GM19240 (cell line): ENCODE results near the gene DCHS1.
A peak's percentile ranks its signal among the peaks of the same experiment; 100 is the strongest.

Experiments used
- DNase-seq: peaks from one replicate; pipeline ENCODE4 v3.0.0; 2011; ENCODE audit warnings: low spot score; ENCODE audit not compliant: insufficient read length

Gene DCHS1

GRCh38 chr11:6612213-6613041 is 43.2 kb downstream of the DCHS1 start, which contains the start of gene TAF10:
Gene TAF10, minus strand, starts transcription at chr11:6612216. Its CDS starts 27 bp downstream, at chr11:6612189.
- DNase-seq, result peak; percentile 69

DNA sequence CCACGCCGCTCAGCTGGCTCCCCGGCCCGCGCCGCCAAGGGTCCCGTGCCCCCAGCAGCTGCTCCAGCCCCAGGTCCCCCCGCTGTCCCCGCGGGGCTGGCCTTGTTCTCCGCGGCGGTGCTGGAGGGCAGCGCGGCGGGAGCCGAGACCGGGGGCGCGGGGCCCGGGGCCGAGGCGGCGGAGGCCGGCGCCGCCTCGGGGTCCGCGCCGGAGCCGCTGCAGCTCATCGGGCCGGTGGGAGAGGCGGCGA is 43.7 kb downstream of the DCHS1 start:
- DNase-seq, result no peak

GRCh38 chr11:6611092-6611962 is 44.3 kb downstream of the DCHS1 start:
- no peak for DNase-seq

GRCh38 chr11:6610591-6610990 is 45.0 kb downstream of the DCHS1 start:
- DNase-seq, result no peak

GRCh38 chr11:6609502-6610015 is 46.0 kb downstream of the DCHS1 start:
- no peak for DNase-seq

DNA sequence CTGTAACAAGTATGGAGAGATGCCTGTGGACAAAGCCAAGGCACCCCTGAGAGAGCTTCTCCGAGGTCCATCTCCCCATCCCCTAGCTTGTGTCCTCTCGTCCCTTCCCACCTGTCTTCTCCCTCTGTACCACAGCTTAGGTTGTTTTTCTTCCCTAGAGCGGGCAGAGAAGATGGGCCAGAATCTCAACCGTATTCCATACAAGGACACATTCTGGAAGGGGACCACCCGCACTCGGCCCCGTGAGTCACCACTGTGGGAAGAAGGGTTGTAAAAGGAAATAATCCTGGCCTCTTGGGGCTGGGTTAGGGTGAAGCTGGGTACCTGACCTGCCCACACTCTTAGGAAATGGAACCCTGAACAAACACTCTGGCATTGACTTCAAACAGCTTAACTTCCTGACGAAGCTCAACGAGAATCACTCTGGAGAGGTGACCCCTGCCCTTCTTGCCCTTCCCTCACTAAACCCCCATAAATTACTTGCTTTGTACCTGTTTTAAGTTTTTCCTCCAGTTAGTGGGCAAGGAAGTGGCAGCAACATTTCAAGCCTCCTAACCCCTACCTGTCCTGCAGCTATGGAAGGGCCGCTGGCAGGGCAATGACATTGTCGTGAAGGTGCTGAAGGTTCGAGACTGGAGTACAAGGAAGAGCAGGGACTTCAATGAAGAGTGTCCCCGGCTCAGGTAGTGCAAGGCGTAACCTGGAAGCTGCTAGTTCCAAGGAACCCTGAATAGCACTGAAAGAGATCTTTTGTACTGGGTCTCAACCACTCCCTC is 46.7 kb downstream of the DCHS1 start:
- no peak for DNase-seq

- DNase-seq, result no peak
Observed at GRCh38 chr11:6608011-6608410, 47.6 kb downstream of the DCHS1 start.

DNA sequence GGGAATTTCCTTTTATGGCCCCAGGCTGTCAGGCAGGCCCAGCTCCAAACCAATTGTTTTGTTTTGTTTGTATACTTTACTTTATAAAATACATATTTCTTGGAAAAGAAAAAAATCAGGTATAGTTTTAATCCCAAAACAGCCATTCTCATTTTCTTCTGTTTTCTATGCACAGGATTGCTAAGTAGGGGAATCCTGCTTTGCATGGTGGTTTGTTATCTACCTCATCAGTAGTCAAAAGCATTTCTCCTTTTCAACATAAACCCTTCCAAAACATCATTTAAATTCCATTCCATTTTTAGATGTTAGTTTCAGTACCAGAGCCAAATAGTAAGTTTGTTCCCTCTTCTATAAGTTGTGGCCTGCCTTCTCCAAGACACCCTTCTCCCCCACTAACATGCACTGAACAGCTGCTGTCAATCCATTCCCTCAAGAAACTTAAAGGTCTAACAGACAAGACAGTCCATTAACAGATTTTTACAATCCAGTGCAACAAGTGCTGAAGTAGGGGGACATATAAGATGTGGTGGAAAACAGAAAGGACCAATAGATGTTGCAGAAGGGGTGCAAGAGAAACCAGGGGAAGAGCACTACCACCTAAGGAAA is 48.3 kb downstream of the DCHS1 start:
- DNase-seq, result no peak

GRCh38 chr11:6606471-6607189 is 49.0 kb downstream of the DCHS1 start:
- peak; percentile 56 for DNase-seq

DNA sequence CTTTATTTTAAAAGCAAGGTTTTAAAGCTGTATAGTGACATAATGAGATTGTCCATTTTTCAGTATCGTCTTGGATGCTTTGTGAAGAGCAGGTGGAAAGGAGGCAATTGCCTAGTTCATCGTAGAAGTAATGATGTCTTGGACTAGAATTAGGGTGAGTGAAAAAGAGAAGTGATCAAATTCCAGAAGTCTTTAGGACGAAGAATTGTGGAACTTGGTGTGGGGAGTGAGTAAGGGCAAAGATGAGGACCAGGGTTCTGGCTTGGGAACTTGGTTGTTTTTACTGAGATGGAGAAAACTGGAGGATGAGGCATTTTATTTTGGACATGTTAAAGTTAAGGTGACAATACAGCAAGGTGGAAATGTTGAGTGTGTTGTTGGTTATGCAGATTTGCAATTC is 50.8 kb downstream of the DCHS1 start:
- DNase-seq, result no peak

GRCh38 chr11:6604081-6604626 is 51.5 kb downstream of the DCHS1 start:
- DNase-seq, result no peak

- DNase-seq, result peak; percentile 71
Observed at GRCh38 chr11:6603287-6604080, 52.1 kb downstream of the DCHS1 start, which contains the start of the genes ILK and RRP8. Gene ILK, plus strand, starts transcription at chr11:6603774. Its CDS starts 498 bp downstream, at chr11:6604272. Gene RRP8, minus strand, starts transcription at chr11:6603616. Its CDS starts 114 bp downstream, at chr11:6603502.

- no peak for DNase-seq
Observed at GRCh38 chr11:6602096-6602940, 53.3 kb downstream of the DCHS1 start.

- no peak for DNase-seq
Observed at GRCh38 chr11:6601041-6601461, 54.6 kb downstream of the DCHS1 start.

GRCh38 chr11:6599881-6600390 is 55.7 kb downstream of the DCHS1 start:
- DNase-seq, result no peak

GRCh38 chr11:6599449-6599848 is 56.2 kb downstream of the DCHS1 start:
- no peak for DNase-seq

GRCh38 chr11:6598555-6598954 is 57.1 kb downstream of the DCHS1 start:
- no peak for DNase-seq
